Activated B cell treated with CpG ODN at 0.5 μM for 24 hours (primary cell): ENCODE results near the gene RHOT1. TPM values are rescaled to one million over a fixed set of nuclear protein-coding genes. Genes with fewer than 3 reads are reported as not detected.

ENCODE experiments used
- ATAC-seq: fragments of 200-7000 bp; cut with Tn5 transposase; one replicate; pipeline ENCODE4 v1.10.0; 2021; ENCODE audit warnings: low read depth, mild to moderate bottlenecking, moderate library complexity
- CTCF ChIA-PET: fragments of 350-600 bp; sonication (Branson Sonifier 250); formaldehyde crosslinking; loops from one replicate; lab custom pipeline; 2021; ENCODE audit warnings: antibody characterized with exemption; lab: Charles Lee
- POLR2A ChIA-PET: fragments of 350-600 bp; sonication (Branson Sonifier 250); formaldehyde crosslinking; loops from one replicate; lab custom pipeline; 2021; ENCODE audit warnings: antibody characterized with exemption; lab: Charles Lee
- DNase-seq: peaks from one replicate; pipeline ENCODE4 v3.0.0; 2022
- H3K27ac Mint-ChIP-seq: one replicate; pipeline ENCODE4 v1.8.0; 2020; ENCODE audit warnings: mixed read lengths
- H3K27me3 Mint-ChIP-seq: one replicate; pipeline ENCODE4 v1.8.0; 2021; ENCODE audit warnings: mixed read lengths
- H3K36me3 Mint-ChIP-seq: one replicate; pipeline ENCODE4 v1.8.0; 2021; ENCODE audit warnings: low read depth, mixed read lengths
- H3K4me1 Mint-ChIP-seq: one replicate; pipeline ENCODE4 v1.8.0; 2021; ENCODE audit warnings: mixed read lengths
- H3K4me3 Mint-ChIP-seq: one replicate; pipeline ENCODE4 v1.8.0; 2020; ENCODE audit warnings: mild to moderate bottlenecking, mixed read lengths
- H3K9me3 Mint-ChIP-seq: one replicate; pipeline ENCODE4 v1.8.0; 2020; ENCODE audit warnings: mixed read lengths
- intact Hi-C: fragments of 100-400 bp; cut with micrococcal nuclease; formaldehyde crosslinking; loops from one replicate; pipeline ENCODE4 v1.15.1; 2024
- total RNA-seq: library from RNA; stranded (reverse); gene quantifications from 2 replicates; pipeline ENCODE4 v1.2.3, GENCODE V29; 2022
- TF ChIP-seq, protein P1 (sequence below): fragments of 200-600 bp; IDR thresholded peaks from one replicate; pipeline ENCODE4 v1.8.0; 2022; ENCODE audit warnings: antibody characterized with exemption, mild to moderate bottlenecking

The RHOT1 gene
- total RNA-seq, 1 donor from 2014 or later: 16.2 TPM

DNA sequence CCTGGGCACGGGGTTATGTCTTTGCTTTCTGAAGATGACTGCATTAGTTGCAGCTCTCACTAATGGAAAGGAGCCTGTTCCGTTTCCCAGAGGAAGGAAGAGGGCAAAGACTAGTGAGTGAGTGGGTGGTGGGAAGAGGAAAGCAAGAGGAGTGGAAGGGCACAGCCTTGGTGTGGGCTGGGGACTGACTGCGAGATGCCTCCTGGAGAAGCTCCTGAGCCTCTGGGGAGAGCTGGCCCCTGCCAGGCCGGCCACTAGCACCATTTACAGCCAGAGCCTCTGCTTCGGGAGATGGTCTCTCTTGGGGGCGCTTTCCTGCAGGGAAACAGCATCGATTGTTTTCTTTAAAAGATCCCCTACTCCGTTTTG is 122.5 kb downstream of the RHOT1 start:
- Mint-ChIP-seq H3K27ac (no peak overlapping the region), H3K4me1 (peaks cover 17% of the 10 kb centered on the region), H3K36me3 (no peaks in the 10 kb centered on the region), H3K27me3 (peaks cover 59% of the 10 kb centered on the region), H3K4me3 (peak overlapping the region; percentile 80), H3K9me3 (no peaks in the 10 kb centered on the region)
- ChIA-PET CTCF (no interaction called here), POLR2A (no interaction called here)
- TF ChIP-seq, protein P1, sequence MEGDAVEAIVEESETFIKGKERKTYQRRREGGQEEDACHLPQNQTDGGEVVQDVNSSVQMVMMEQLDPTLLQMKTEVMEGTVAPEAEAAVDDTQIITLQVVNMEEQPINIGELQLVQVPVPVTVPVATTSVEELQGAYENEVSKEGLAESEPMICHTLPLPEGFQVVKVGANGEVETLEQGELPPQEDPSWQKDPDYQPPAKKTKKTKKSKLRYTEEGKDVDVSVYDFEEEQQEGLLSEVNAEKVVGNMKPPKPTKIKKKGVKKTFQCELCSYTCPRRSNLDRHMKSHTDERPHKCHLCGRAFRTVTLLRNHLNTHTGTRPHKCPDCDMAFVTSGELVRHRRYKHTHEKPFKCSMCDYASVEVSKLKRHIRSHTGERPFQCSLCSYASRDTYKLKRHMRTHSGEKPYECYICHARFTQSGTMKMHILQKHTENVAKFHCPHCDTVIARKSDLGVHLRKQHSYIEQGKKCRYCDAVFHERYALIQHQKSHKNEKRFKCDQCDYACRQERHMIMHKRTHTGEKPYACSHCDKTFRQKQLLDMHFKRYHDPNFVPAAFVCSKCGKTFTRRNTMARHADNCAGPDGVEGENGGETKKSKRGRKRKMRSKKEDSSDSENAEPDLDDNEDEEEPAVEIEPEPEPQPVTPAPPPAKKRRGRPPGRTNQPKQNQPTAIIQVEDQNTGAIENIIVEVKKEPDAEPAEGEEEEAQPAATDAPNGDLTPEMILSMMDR: no peak
- intact Hi-C loops: no loop called here
- no peak for DNase-seq
- no peak for ATAC-seq

DNA sequence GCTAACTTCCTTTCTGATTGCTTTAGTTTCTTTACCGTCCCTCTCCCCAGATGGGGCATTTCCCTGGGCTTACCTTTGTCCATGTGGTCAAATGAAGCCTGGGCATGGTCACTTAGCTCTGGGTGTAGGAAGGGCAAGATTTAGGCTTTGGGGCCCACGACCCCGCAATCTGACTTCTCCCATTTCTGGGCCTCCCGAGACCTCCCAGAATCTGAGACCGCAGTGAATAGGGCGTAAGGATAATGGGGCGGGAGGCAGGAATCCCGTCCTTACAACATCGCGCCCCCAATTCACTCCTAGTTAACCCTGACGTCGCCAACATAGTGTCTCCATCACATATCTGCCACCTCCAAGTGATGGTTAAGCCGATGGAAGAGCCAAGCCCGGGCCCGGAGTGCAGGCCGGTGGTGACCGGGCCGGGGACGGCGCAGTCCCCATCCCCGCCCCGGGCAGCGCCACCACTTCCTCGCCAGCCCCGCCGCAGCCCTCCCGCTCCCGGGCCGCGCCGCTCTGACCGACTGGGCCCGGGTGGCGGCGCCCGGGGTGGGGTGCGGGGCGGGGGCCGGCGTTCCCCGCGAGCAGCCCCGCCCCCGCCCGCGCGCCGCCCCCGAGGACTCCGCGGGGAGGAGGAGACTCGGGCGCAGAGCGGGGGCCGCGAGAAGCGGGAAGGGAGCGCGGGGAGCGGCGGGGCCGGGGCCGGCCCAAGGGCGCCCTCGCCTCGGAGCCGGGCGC is 123.1 kb downstream of the RHOT1 start, which contains the start of gene RHBDL3:
Gene RHBDL3 (plus strand): TSS at position 641 of the 732 bp plus-strand sequence. CDS start 358 bp downstream, outside the sequence.
- H3K27ac Mint-ChIP-seq: no peak within 1 kb of the TSS
- peaks cover 54% of the 10 kb centered on the region for H3K27me3 Mint-ChIP-seq
- CTCF ChIA-PET: no interaction called here
- H3K4me1 Mint-ChIP-seq: peaks cover 17% of the 10 kb centered on the region
- DNase-seq (peak; percentile 29), ATAC-seq (peak; percentile 51)
- POLR2A ChIA-PET: interaction anchor here (0.6 kb wide), 1 partner anchor 44 kb away, joined by 4 read pairs; no protein-coding TSS in a partner anchor
- H3K4me3 Mint-ChIP-seq: peak within 1 kb of the TSS; percentile 80
- H3K36me3 Mint-ChIP-seq: no peaks in the 10 kb centered on the region
- H3K9me3 Mint-ChIP-seq: no peaks in the 10 kb centered on the region
- intact Hi-C loops: no loop called here
- TF ChIP-seq, protein P1: no peak

DNA sequence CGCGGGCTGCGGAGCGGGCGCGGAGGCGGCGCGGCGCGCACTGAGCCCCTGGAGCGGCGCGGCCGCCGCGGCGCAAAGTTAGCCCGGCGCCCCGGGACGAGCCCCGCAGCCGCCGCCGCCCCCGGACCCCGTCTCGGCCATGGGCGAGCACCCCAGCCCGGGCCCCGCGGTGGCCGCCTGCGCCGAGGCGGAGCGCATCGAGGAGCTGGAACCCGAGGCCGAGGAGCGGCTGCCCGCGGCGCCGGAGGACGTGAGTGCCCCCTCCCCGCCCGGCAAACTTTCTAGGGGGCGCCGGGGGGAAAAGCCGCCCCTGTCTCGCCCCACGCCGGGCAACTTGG is 123.7 kb downstream of the RHOT1 start:
- H3K36me3 Mint-ChIP-seq: no peaks in the 10 kb centered on the region
- TF ChIP-seq, protein P1: no peak
- DNase-seq (no peak), ATAC-seq (peak; percentile 33)
- H3K27me3 Mint-ChIP-seq: peaks cover 55% of the 10 kb centered on the region
- intact Hi-C loops: loop anchor here (2.0 kb wide), 1 partner anchor 53 kb away; no protein-coding TSS in a partner anchor
- H3K27ac Mint-ChIP-seq: no peak overlapping the region
- H3K4me1 Mint-ChIP-seq: peaks cover 17% of the 10 kb centered on the region
- H3K4me3 Mint-ChIP-seq: no peak overlapping the region
- H3K9me3 Mint-ChIP-seq: no peaks in the 10 kb centered on the region
- ChIA-PET POLR2A (interaction anchor here (0.6 kb wide), 1 partner anchor 45 kb away, joined by 4 read pairs; no protein-coding TSS in a partner anchor), CTCF (no interaction called here)

- Mint-ChIP-seq H3K4me1 (peaks cover 17% of the 10 kb centered on the region), H3K9me3 (no peaks in the 10 kb centered on the region), H3K27me3 (peaks cover 54% of the 10 kb centered on the region), H3K4me3 (peak overlapping the region; percentile 80), H3K36me3 (no peaks in the 10 kb centered on the region), H3K27ac (no peak overlapping the region)
- ChIA-PET CTCF (no interaction called here), POLR2A (interaction anchor here (0.6 kb wide), 2 partner anchors 45 to 63 kb away, joined by 3 to 4 read pairs; no protein-coding TSS in a partner anchor)
- intact Hi-C loops: loop anchor here (2.0 kb wide), 1 partner anchor 52 kb away; no protein-coding TSS in a partner anchor
- peak; percentile 41 for ATAC-seq
- DNase-seq: peak; percentile 32
- TF ChIP-seq, protein P1: no peak
Measured at GRCh38 chr17:32266389-32267301, 124.3 kb downstream of the RHOT1 start.
